Astrocyte of the hippocampus (primary cell): ENCODE data around the gene CD177.
"Not testable (repeated sequence)": the region's sequence is repeated elsewhere in the genome, so short reads cannot be mapped to it uniquely, and the experiment has no call there.

ENCODE experiments used
- DNase-seq: peaks from one replicate; pipeline ENCODE4 v3.0.0; 2011; ENCODE audit warnings: low read depth, low spot score

CD177 gene, protein sequence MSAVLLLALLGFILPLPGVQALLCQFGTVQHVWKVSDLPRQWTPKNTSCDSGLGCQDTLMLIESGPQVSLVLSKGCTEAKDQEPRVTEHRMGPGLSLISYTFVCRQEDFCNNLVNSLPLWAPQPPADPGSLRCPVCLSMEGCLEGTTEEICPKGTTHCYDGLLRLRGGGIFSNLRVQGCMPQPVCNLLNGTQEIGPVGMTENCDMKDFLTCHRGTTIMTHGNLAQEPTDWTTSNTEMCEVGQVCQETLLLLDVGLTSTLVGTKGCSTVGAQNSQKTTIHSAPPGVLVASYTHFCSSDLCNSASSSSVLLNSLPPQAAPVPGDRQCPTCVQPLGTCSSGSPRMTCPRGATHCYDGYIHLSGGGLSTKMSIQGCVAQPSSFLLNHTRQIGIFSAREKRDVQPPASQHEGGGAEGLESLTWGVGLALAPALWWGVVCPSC

DNA sequence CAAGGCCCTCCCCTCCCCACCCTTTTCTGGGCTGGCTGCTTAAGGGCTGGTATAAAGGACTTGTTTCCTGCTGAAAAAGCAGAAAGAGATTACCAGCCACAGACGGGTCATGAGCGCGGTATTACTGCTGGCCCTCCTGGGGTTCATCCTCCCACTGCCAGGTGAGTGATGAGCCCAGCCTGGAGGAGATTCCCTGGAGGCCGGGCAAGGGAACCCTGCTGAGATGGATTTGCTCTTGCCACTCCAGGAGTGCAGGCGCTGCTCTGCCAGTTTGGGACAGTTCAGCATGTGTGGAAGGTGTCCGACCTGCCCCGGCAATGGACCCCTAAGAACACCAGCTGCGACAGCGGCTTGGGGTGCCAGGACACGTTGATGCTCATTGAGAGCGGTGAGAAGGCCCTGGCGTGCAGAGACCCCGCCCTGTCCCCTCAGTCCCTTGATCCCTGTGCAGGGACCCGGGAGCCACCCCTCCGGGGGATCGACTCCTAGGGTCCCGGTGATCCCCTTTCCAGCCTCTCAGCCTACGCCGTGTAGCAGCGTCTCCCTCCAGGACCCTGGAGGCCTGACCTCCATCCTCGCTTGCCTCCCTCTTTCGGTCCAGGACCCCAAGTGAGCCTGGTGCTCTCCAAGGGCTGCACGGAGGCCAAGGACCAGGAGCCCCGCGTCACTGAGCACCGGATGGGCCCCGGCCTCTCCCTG lies at the start of gene CD177:
Gene CD177 (plus strand): TSS at position 81 of the 699 bp plus-strand sequence. CDS start 29 bp downstream, at position 110.
- DNase-seq, result no peak

DNA sequence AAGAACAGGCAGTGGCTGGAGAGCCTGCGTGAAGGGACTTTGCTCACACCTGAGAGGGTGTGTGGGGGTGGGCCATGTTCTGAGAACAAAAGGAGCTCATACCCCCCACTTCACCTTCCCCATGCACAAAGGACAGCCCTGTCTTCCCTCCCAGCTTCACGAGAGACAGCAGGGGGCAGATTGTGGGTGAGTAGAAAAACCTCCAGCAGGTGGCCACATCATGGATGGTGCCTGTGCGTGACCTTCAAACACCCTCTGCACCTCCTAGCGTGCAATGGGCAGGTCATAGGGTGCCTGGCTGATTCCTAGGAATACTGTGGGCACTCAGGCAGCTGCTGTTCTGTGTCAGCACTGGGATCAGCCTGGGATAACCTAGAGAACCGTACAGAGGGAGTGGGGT lies 47.8 kb upstream of the CD177 start:
- DNase-seq, result no peak

DNA sequence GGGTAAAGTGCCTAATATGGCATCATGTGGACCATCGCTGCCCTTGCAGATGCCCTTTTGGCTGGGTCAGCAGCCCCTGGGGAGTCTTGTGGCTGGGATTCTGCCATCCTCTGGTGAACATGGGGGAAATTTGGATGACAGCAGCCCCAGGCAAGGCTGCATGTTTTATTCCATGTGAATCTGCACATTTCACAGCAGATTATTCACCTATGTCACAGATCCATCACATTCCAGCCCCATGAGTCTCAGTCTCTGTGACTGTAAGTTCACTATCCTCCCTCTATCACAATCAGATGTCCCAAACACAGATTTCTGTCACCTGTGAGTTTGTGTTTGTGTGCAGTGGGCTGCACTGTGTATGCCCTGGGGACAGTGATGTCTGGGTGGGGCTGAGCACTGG lies 47.4 kb upstream of the CD177 start:
- no peak for DNase-seq

DNA sequence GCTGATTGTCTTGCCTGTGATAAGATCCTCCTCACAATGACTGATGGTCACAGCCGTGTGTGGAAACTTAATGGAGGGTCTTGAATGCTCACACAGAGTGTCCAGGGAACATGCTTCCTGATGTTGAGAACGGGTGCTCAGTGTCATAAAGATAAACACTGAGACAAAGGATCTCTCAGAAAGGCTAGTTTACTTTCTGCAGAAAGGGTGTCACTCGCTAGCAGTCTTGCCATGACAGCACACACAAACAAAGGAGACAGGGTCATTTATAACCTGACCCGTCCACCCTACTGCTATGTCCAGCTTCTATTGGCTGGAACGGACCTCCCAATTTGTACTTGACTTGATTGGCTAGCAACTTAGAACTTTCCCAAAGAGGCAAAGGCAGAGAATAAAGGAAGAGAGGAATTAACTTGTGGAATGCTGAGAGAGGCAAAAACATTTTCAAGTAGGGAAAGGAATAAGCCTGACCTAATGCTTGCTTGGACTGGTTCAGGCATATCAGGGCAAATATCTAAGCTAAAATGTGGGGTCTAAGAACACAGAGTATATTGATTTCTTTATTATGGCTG lies 45.2 kb upstream of the CD177 start:
- no peak for DNase-seq

DNA sequence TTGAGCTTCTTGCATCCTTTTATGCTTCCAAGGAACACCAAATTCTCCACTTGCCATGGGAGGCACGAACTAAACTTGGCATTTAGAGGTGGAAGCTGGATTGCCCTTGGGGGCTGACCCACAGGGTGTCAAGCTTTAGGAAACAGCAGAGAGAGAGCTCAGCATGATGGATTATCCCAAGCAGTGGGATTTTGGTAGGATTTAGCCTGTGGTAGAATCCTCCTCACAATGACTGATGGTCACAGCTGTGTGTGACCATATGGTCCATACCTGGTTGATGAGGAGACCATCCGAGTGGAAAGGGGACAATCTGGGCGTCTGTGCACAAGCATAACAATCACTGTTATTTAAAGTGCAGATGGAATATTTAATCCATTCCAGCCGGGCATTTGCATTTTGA lies 44.0 kb upstream of the CD177 start:
- DNase-seq, result no peak

DNA sequence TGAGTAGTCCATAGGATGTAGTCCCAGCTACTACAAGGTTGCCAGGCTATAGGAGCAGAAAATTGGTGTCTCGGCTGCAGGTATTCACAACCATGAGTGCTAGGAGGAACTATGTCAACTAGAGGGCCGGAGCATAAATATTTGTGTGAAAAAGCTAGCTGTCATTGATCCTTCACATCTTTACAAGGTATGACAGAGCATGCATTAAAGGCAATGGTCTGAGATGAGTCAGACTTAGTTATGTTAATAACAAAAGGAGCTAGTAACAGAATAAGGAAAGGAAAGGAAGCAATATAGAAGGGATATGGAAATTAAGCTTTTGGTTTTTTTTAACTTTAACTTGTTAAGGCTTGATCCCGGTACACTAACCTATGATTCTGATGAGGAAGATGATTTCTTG lies 43.3 kb upstream of the CD177 start:
- DNase-seq, result no peak

DNA sequence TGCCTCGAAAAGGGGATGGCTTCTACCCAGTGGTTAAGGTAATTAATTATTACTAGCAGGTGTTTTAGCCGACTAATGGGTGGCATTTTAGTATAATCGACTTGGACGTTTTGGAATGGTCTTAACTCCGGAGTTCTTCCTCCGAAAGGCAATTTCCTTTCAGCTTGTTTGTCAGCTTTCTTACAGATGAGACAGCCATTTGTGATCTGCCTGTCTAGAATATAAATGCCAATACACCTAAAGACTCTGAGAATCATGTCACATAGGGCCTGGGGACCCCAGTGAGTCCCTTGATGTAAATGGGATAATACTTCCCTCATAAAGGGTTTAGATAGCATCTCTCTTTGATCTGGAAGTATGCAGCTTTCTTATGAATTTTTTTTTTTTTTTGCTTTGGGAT lies 42.2 kb upstream of the CD177 start:
- DNase-seq, result no peak

DNA sequence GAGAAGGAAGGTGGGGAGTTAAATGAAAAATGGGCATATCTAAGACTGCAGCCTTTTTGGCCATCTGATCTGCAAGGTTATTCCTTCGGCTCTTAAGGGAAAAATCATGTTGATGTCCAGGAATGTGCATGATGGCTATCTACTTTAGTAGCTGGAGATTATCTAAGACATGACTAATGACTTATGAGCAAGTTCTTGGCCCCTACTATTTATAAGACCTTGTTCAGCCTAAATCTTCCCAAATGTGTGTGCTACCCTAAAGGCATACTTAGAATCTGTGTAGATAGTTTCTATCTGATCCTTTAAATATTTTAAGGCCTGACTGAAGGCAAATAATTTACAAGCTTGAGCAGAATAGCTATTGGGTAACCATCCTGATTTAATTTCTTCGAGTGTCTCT lies 41.8 kb upstream of the CD177 start:
- DNase-seq, result no peak

DNA sequence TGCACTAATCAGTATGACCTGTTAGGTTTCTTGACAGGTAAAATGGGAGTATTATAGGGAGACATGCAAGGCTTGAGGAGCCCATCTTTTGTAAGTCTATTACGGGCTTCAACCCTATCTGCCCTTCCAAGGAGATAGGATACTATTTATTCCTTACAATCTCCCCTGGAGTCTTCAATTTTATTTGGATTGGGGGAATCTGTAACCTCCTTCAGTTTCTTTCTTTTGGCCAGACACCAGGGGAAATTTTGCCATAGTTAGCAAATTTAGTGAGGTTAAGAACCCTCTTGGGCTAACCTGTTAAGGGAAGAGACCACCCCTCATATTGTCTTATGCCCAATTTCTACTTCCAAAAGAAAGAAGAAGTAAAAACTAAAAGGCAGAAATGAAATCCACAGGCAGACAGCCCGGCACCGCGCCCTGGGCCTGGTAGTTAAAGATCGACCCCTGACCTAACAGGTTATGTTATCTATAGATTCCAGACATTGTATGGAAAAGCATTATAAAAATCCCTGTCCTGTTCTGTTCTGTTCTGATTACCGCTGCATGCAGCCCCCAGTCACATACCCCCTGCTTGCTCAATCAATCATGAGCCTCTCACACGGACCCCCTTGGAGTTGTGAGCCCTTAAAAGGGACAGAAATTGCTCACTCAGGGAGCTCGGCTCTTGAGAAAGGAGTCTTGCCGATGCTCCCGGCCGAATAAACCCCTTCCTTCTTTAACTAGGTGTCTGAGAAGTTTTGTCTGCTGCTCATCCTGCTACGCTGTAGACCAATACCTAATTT lies 39.6 kb upstream of the CD177 start:
- DNase-seq, result no peak

DNA sequence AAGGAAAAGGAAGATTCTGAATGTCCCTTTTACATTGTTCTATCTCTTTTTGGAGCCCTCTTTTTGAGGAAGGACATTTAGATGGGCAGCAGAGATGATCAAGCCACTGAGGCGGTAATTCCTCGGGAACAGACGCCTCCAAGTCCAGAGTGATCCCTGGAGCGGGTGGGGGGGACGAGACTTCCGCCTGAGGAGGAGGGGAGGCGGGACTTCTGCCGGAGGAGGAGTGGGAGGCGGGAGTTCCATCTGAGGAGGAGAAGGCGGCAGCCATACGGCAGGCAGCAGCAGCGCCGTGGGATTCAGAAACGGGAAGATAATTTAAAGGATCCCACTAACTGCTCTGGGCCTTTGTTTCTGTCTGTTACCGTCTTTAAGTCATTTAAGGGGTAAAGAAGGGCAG lies 37.6 kb upstream of the CD177 start:
- DNase-seq, result no peak

DNA sequence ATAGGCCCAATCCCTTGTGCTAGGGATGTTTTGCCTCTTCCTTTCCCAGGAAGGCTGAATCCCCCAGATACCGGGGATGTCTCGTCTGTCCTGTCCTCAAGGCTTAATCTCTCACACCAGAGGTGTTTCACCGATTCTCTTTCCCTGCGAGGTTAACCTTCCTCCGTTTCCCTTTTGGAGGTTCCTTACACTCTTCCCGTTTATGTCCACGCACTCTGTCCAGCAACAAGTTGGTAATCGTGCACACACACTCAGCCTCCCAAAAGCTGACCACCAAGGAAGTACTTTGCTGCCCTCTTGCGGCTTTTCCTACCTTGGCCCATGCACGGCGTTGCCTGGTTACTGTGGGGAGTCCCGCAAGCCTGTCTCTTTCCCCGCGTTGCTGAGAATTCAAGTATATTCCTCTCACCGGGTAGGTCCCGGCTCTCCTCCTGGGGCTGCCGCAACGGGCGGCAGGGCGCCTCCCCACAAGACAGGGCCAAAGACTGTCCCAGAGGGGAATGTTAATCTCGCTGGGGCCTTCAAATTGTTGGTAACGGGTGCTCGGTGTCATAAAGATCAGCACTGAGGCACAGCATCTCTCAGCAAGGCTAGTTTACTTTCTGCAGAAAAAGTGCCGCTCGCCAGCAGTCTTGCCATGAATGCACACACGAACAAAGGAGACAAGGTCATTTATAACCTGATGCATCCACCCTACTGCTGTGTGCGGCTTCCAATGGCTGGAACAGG lies 36.7 kb upstream of the CD177 start:
- no peak for DNase-seq

DNA sequence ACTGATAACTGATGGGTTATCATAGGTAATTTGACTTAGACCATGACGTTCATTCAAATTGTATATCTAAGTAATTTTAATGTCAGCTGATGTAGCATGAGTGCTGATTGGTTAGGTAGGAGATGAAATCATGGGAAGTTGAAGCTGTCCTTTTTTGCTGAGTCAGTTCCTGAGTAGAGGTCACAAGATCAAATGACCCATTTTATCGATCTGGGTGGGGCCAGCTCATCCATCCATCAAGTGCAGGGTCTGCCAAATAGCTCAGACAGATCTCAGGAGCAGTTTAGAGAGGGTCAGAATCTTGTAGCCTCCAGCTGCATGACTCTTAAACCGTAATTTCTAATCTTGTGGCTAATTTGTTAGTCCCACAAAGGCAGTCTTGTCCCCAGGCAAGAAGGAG lies 35.3 kb upstream of the CD177 start:
- DNase-seq, result no peak

DNA sequence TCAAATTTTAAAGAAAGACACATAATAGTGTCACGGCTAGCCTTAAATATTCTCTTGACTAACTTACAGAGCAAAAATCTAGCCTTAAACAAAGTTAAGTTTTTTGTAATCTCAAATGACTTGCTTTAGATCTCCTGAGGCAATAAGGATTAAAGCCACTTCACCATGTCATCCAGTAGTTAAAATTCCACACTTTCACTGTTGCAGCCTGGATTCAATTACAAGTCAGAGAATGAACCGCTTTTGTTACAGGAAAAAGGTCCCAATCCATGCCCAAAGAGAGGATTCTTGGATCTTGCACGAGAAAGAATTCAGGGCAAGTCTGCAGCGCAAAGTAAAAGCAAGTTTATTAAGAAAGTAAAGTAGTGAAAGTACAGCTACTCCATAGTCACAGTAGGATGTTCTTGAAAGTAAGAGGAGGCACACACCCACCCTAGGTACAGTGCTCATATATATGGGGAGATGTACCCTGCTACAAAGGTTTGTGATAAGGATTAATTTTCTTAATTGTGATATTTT lies 34.6 kb upstream of the CD177 start:
- DNase-seq, result no peak

DNA sequence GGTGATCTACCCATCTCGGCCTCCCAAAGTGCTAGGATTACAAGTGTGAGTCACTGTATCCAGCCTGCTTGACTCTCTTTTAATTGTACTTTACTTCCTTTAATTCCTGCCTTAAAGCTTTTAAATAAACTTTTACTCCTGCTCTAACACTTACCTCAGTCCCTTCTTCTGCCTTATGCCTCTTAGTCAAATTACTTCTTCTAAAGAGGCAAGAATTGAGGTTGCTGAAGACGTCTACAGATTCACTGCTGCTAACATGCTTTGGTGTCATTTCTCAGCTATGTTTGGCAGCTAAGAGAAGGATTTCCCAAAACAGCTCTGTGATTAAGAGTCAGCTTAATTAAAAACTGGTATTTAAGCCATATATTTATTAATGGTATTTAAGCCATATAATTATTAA lies 32.9 kb upstream of the CD177 start:
- no peak for DNase-seq

DNA sequence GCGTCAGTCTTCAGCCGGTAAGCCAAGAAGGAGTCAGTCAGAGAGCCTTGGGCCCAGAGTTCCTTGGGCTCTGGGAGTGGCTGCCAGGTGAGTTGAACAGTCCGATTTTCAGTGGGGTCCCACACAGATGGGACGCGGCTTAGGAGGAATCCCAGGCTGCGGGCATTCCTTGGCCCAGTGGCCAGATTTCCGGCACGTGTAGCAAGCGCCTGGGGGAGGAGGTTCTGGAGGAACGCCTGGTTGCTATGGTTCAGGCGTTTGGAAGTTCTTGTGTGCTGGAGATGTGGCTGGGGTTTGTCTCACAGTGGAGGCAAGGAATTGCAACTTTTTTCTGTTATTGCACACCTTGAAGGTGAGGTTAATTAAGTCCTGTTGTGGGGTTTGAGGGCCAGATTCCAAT lies 26.7 kb upstream of the CD177 start:
- DNase-seq, result not testable (repeated sequence)

DNA sequence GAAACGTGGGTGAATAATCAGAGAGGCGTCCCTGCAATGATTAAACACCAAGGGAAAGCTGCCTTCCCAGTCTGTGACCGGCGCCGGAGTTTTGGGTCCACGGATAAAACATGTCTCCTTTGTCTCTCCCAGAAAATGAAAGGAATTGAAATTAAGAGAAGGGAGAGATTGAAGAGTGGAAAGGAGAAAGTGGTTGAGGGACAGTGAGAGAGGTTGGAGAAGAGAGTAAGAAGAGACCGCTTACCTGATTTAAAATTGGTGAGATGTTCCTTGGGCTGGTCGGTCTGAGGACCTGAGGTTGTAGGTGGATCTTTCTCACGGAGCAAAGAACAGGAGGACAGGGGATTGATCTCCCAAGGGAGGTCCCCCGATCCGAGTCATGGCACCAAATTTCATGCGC lies 24.9 kb upstream of the CD177 start:
- DNase-seq, result not testable (repeated sequence)

DNA sequence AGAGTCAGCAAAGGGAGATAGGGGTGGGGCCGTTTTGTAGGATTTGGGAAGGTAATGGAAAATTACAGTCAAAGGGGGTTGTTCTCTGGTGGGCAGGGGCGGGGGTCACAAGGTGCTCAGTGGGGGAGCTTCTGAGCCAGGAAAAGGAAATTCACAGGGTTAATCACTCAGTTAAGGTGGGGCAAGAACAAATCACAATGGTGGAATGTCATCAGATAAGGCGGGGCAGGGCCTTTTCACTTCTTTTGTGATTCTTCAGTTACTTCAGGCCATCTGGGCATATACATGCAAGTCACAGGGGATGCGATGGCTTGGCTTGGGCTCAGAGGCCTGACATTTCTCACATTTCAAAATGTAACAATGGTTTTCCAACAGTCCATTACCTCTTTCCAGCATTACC lies 24.4 kb upstream of the CD177 start:
- DNase-seq, result not testable (repeated sequence)

DNA sequence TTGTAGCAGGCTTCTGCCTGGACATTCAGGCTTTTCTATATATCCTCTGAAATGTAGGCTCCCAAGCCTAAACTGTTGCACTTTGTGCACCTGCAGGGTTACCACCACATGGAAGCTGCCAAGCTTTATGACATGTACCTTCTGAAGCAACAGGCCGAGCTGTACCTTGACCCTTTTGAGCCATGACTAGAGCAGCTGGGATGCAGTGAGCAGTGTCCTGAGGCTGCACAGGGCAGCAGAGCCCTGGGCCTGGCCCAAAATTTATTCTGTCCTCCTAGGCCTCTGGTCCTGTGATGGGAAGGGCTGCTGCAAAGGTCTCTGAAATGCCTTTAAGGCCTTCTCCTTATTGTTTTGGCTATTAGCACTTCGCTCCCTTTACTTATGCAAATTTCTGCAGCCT lies 23.5 kb upstream of the CD177 start:
- no peak for DNase-seq

DNA sequence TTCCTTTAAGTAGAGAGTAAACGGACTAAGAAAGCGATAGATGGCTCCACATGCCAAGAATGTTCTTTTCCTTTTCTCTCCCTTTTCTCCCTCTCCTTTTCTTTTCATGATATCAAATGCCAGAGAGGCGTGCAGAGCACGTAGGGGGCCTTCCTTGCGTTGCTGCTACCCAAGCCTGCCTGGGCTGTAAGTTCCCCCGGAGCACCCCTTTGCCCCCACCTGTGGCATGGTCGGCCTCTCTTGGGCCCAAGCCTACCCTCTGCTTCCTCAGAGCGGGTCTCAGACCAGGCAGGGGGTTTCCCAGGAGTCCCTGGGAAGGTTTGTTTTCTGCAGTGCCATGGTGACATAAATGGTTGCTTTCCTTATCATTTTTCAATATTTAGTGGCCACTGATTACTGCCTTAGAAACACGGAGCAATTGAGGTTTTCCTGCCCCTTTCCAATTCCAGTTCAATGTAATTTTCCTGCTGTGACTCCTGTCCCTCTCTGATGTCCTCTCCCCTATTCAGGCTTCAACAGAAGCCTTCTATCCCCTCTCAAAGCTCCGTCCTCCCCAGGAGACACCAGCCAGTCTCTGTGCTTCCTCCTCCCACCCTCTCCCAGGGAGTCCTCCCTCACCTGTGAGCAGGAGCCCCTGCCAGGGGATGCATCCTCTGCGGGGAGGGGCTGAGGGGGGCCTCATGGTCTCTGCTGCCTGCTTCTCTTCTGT lies 22.6 kb upstream of the CD177 start:
- DNase-seq, result no peak

DNA sequence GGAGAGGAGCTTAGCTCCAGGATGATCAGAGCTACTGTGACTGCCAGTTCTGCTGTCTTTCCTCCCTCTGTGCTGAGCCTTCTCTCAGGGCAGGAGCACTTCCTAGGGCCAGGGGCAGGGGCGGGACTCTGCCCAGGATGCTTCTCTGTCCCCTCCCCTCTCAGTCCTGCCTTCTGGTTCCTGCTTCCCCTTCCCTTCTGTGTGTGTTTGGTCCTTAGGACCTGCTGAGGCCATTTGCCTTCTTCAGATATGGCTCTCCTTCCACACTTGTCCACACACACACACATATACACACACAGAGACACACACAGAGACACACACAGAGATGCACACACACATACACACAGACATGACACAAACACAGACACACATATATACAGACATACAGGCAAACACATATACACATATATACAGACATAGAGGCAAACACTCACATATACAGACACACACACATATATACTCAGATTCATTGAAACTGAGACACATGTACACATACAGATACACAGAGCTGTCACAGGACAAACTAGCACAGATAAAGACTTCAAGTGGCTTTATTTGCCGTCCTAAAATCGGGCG lies 22.0 kb upstream of the CD177 start:
- DNase-seq, result no peak
